ENCODE measurements around the gene PLEKHB1.

PLEKHB1 gene

GRCh38 chr11:73648121-73648520 lies 1.7 kb downstream of the PLEKHB1 start:
- Histone ChIP-seq H3K4me3 (ENCODE audit: low read depth, low read length, poor library complexity, severe bottlenecking) (peak overlapping the region; percentile 59), H3K4me2 (ENCODE audit: low read length) (peak overlapping the region; percentile 78)

GRCh38 chr11:73648571-73649046 lies 2.2 kb downstream of the PLEKHB1 start:
- H3K4me3 ChIP-seq (ENCODE audit: low read depth, low read length, poor library complexity, severe bottlenecking), result no peak overlapping the region
- no peak overlapping the region for H2AFZ ChIP-seq (ENCODE audit: low read length)

More at GRCh38 chr11:73648121-73648520, 1.7 kb downstream of the PLEKHB1 start:
- Histone ChIP-seq H3K9me3 (ENCODE audit: low read length) (no peaks in the 10 kb centered on the region), H3K4me1 (ENCODE audit: insufficient read depth, low read length, severe bottlenecking) (peaks cover 19% of the 10 kb centered on the region), H3F3A (ENCODE audit: insufficient read depth, low read length) (no peaks in the 10 kb centered on the region), H3K36me3 (ENCODE audit: insufficient read depth, low read length) (no peaks in the 10 kb centered on the region), H3K9me2 (ENCODE audit: low read depth, low read length) (no peaks in the 10 kb centered on the region), H3K9ac (ENCODE audit: low read length) (no peak overlapping the region; the same call in 1 of the 2 replicates), H4K20me1 (ENCODE audit: insufficient read depth, low read length) (no peaks in the 10 kb centered on the region), H3K27me3 (ENCODE audit: insufficient read depth, low read length) (peaks cover 12% of the 10 kb centered on the region), H3K27ac (ENCODE audit: low read depth, low read length, poor library complexity, severe bottlenecking) (no peak overlapping the region), H2AFZ (ENCODE audit: low read length) (no peak overlapping the region), H3K79me2 (ENCODE audit: insufficient read depth, low read length) (no peaks in the 10 kb centered on the region)
- no peak for TF ChIP-seq CTCF (IDR thresholded peaks at IDR 0.05; ENCODE audit: low read length)
- TF ChIP-seq EZH2 (IDR thresholded peaks at IDR 0.05; ENCODE audit: borderline replicate concordance, low read length), result no peak

GRCh38 chr11:73649206-73649605 lies 2.8 kb downstream of the PLEKHB1 start:
- H3K4me2 ChIP-seq (ENCODE audit: low read length), result no peak overlapping the region
- H3K79me2 ChIP-seq (ENCODE audit: insufficient read depth, low read length), result no peaks in the 10 kb centered on the region
- H4K20me1 ChIP-seq (ENCODE audit: insufficient read depth, low read length), result no peaks in the 10 kb centered on the region
- TF ChIP-seq EZH2 (IDR thresholded peaks at IDR 0.05; ENCODE audit: borderline replicate concordance, low read length), result no peak
- no peak for TF ChIP-seq CTCF (IDR thresholded peaks at IDR 0.05; ENCODE audit: low read length)
- H3K9ac ChIP-seq (ENCODE audit: low read length), result no peak overlapping the region
- H3K4me1 ChIP-seq (ENCODE audit: insufficient read depth, low read length, severe bottlenecking), result peaks cover 19% of the 10 kb centered on the region
- H3K9me3 ChIP-seq (ENCODE audit: low read length), result no peaks in the 10 kb centered on the region
- H3K4me3 ChIP-seq (ENCODE audit: low read depth, low read length, poor library complexity, severe bottlenecking), result no peak overlapping the region
- no peaks in the 10 kb centered on the region for H3F3A ChIP-seq (ENCODE audit: insufficient read depth, low read length)
- no peaks in the 10 kb centered on the region for H3K36me3 ChIP-seq (ENCODE audit: insufficient read depth, low read length)
- H3K9me2 ChIP-seq (ENCODE audit: low read depth, low read length), result no peaks in the 10 kb centered on the region
- no peak overlapping the region for H2AFZ ChIP-seq (ENCODE audit: low read length)
- H3K27me3 ChIP-seq (ENCODE audit: insufficient read depth, low read length), result peaks cover 12% of the 10 kb centered on the region
- no peak overlapping the region for H3K27ac ChIP-seq (ENCODE audit: low read depth, low read length, poor library complexity, severe bottlenecking)

More at GRCh38 chr11:73648571-73649046, 2.2 kb downstream of the PLEKHB1 start:
- Histone ChIP-seq H3F3A (ENCODE audit: insufficient read depth, low read length) (no peaks in the 10 kb centered on the region), H3K4me1 (ENCODE audit: insufficient read depth, low read length, severe bottlenecking) (peaks cover 19% of the 10 kb centered on the region), H3K27me3 (ENCODE audit: insufficient read depth, low read length) (peaks cover 12% of the 10 kb centered on the region), H3K4me2 (ENCODE audit: low read length) (no peak overlapping the region), H3K27ac (ENCODE audit: low read depth, low read length, poor library complexity, severe bottlenecking) (no peak overlapping the region), H3K9ac (ENCODE audit: low read length) (no peak overlapping the region), H4K20me1 (ENCODE audit: insufficient read depth, low read length) (no peaks in the 10 kb centered on the region), H3K9me2 (ENCODE audit: low read depth, low read length) (no peaks in the 10 kb centered on the region), H3K79me2 (ENCODE audit: insufficient read depth, low read length) (no peaks in the 10 kb centered on the region), H3K9me3 (ENCODE audit: low read length) (no peaks in the 10 kb centered on the region), H3K36me3 (ENCODE audit: insufficient read depth, low read length) (no peaks in the 10 kb centered on the region)
- no peak for TF ChIP-seq CTCF (IDR thresholded peaks at IDR 0.05; ENCODE audit: low read length)
- TF ChIP-seq EZH2 (IDR thresholded peaks at IDR 0.05; ENCODE audit: borderline replicate concordance, low read length), result no peak
